ENCODE measurements around the gene TTBK1.

Gene TTBK1

GRCh38 chr6:43274127-43274915, 31.0 kb downstream of the TTBK1 start:
- no peak for DNase-seq

GRCh38 chr6:43274916-43275597, 31.8 kb downstream of the TTBK1 start:
- no peak for DNase-seq

GRCh38 chr6:43275801-43276576, 32.7 kb downstream of the TTBK1 start:
- DNase-seq = no peak

GRCh38 chr6:43276577-43277305, 33.5 kb downstream of the TTBK1 start:
- DNase-seq = no peak

- no peak for DNase-seq
Measured at GRCh38 chr6:43277306-43277642, 34.0 kb downstream of the TTBK1 start.

- DNase-seq = no peak
Measured at GRCh38 chr6:43277643-43278523, 34.6 kb downstream of the TTBK1 start.

GRCh38 chr6:43278524-43279078, 35.3 kb downstream of the TTBK1 start:
- no peak for DNase-seq

- DNase-seq = no peak
Measured at GRCh38 chr6:43280234-43280633, 37.0 kb downstream of the TTBK1 start.

- no peak for DNase-seq
Measured at GRCh38 chr6:43282060-43282459, 38.8 kb downstream of the TTBK1 start.

GRCh38 chr6:43282636-43283513, 39.6 kb downstream of the TTBK1 start:
- DNase-seq = no peak

- DNase-seq = no peak
Measured at GRCh38 chr6:43283514-43283901, 40.2 kb downstream of the TTBK1 start.

- DNase-seq = no peak
Measured at GRCh38 chr6:43283905-43284304, 40.6 kb downstream of the TTBK1 start.

- no peak for DNase-seq
Measured at GRCh38 chr6:43284991-43285781, 41.9 kb downstream of the TTBK1 start.

- no peak for DNase-seq
Measured at GRCh38 chr6:43285832-43286231, 42.6 kb downstream of the TTBK1 start.

GRCh38 chr6:43286456-43286979, 43.2 kb downstream of the TTBK1 start:
- DNase-seq = no peak

- no peak for DNase-seq
Measured at GRCh38 chr6:43286980-43287716, 43.9 kb downstream of the TTBK1 start.

- DNase-seq = no peak
Measured at GRCh38 chr6:43287717-43288679, 44.7 kb downstream of the TTBK1 start.

Measured in right hindlimb (tissue), 1 donor.